Stimulated activated CD4-positive, alpha-beta T cell treated with anti-CD3 and anti-CD28 coated beads, Interleukin-1b, Interleukin-23, amount 100 ng/mL, for 1 hour (primary cell): ENCODE measurements around the gene ARL2BP.
A peak's percentile ranks its signal among the peaks of the same experiment; 100 is the strongest.

Experiments
- DNase-seq, 2 donors: peaks; one replicate each; pipeline ENCODE4 v3.0.0-alpha.2; 2020; ENCODE audit warnings: low read depth in 2 of 2

The ARL2BP gene

GRCh38 chr16:57283214-57283958 lies 38.3 kb downstream of the ARL2BP start:
- DNase-seq = no peak

- no peak for DNase-seq
Measured at GRCh38 chr16:57283959-57284208, 38.8 kb downstream of the ARL2BP start.

- DNase-seq = peak in 1 of 2 donors; percentile 48
Measured at GRCh38 chr16:57284209-57284951, 39.3 kb downstream of the ARL2BP start, which contains the start of gene PLLP. Gene PLLP, minus strand, starts transcription at chr16:57284672. Its CDS starts 132 bp downstream, at chr16:57284540.

GRCh38 chr16:57284952-57285363 lies 39.9 kb downstream of the ARL2BP start:
- no peak for DNase-seq

- DNase-seq = no peak
Measured at GRCh38 chr16:57285379-57285778, 40.3 kb downstream of the ARL2BP start.

GRCh38 chr16:57289391-57290257 lies 44.6 kb downstream of the ARL2BP start:
- DNase-seq = no peak

GRCh38 chr16:57297856-57298255 lies 52.8 kb downstream of the ARL2BP start:
- no peak for DNase-seq

GRCh38 chr16:57299009-57299718 lies 54.1 kb downstream of the ARL2BP start:
- DNase-seq = no peak

GRCh38 chr16:57299719-57300386 lies 54.8 kb downstream of the ARL2BP start:
- peak; percentile 63 to 77 for DNase-seq

GRCh38 chr16:57300387-57301125 lies 55.5 kb downstream of the ARL2BP start:
- peak; percentile 97 to 98 for DNase-seq

GRCh38 chr16:57301126-57301817 lies 56.2 kb downstream of the ARL2BP start:
- no peak for DNase-seq
